ENCODE measurements around the gene ANKRD40.

Gene ANKRD40

GRCh38 chr17:50668838-50669581 lies 38.7 kb downstream of the ANKRD40 start:
- DNase-seq (ENCODE audit: low read depth in 2 of 2, low spot score in 1 of 2) = no peak

- no peak for DNase-seq (ENCODE audit: low read depth in 2 of 2, low spot score in 1 of 2)
Observed at GRCh38 chr17:50668025-50668837, 39.5 kb downstream of the ANKRD40 start.

DNA sequence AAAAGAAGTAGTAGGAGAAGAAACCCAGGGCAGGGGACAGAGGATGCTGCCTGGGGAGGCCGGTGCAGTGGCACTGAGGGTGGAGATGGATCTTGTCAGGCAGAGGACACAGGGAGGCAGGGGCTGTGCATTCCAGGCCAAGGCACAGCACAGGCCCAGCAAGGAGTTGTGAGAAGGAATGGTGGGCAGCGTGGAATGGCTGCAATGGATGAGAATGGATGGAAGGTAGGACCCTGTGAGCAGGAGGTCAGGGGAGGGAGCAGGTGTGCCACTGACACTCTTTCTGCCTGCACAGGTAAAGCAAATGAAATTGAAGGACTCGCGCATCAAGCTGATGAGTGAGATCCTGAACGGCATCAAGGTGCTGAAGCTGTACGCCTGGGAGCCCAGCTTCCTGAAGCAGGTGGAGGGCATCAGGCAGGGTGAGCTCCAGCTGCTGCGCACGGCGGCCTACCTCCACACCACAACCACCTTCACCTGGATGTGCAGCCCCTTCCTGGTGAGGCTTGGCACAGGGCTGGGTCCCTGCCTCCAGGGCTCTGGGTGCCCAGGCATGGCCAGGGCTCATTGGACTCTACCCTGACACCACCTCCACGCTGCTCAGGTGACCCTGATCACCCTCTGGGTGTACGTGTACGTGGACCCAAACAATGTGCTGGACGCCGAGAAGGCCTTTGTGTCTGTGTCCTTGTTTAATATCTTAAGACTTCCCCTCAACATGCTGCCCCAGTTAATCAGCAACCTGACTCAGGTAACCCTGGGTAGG lies 40.3 kb downstream of the ANKRD40 start:
- DNase-seq (ENCODE audit: low read depth in 2 of 2, low spot score in 1 of 2) = no peak

DNA sequence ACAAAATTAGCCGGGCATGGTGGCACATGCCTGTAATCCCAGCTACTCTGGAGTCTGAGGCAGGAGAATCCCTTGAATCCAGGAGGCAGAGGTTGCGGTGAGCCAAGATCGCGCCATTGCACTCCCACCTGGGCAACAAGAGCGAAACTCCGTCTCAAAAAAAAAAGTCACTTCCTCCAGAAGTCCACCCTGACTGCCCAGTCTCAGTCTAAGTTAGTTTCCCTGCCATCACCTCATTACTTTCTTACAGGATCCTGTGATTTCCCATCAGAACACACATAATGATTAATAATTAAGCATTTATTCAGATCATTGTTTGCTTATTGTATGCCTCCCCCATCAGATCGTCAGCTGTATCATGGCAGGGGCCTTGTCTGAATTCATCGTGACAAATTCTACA lies 41.4 kb downstream of the ANKRD40 start:
- no peak for DNase-seq (ENCODE audit: low read depth in 2 of 2, low spot score in 1 of 2)

DNA sequence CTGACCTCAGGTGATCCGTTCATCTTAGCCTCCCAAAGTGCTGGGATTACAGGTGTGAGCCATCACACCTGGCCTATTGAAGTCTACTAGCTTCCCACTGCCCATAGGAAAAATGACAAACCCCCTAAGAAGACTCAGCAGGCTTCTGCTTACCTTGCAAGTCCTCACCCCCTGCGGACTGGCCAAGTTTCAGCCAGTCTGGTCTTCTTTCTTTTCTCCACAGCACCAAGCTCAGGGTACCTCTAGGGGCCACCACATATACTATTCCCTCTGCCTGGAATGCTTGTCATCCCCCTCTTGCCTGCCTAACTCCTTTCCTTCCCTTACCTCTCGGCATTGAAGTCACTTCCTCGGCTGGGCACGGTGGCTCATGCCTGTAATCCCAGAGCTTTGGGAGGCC lies 41.9 kb downstream of the ANKRD40 start:
- DNase-seq (ENCODE audit: low read depth in 2 of 2, low spot score in 1 of 2) = no peak

DNA sequence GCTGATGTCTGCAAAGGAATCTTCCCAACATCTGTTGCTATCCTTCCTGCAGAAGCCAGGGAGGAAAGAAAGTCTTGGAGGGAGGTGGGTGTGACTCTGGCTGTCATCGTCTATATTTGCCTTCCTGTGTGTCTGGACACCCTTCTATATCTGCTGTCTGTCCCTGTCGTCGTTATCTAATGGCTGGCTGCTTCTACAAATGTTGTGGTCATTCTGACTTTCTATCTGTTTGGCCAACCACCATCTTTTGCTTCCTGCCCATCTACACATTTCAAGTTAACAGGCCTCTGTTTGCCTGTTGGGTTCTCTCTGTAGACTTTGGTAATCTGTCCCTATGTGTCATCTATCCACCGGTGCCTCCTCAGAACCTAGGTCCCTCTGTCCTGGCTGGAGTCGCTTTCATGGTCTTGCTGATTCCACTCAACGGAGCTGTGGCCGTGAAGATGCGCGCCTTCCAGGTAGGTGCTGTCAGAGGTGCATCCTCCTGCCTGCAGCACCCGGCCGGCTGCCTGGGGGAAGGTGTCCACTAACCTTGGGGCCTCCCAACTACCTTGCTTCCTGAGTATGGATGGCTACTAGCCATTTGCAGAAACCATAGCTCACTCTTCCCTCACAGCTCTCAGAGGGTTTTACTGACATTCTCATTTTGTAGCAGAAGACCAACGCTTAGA lies 42.8 kb downstream of the ANKRD40 start:
- DNase-seq (ENCODE audit: low read depth in 2 of 2, low spot score in 1 of 2) = no peak

GRCh38 chr17:50663812-50664374 lies 43.8 kb downstream of the ANKRD40 start:
- DNase-seq (ENCODE audit: low read depth in 2 of 2, low spot score in 1 of 2) = no peak

DNA sequence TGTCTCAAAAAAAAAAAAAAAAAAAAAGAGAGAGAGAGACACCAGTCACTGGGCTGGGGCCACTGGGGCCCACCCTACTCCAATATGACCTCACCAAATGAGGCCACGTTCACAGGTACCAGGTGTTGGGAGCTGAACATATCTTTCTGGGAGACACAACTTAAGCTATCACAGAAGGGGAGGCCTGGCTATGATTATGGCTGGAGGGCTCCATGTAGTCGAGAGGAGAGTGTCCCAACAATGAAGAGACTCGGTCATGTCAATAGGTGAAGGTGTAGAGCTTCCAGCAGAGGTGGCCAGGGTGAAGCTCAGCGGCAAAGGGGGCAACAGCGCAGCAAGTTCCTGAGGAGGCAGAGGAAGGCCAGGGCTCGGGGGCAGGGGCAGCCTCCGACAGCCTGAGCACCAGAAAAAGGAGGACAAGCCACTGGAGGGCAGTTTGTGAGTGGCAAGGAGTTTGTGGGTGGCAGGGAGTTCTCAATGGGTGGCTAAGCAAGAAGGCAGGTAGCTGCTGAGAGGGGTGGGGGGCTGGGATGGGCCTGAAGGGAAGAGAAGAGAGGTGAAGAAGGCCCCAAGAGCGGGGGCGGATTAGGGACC lies 45.0 kb downstream of the ANKRD40 start:
- no peak for DNase-seq (ENCODE audit: low read depth in 2 of 2, low spot score in 1 of 2)

DNA sequence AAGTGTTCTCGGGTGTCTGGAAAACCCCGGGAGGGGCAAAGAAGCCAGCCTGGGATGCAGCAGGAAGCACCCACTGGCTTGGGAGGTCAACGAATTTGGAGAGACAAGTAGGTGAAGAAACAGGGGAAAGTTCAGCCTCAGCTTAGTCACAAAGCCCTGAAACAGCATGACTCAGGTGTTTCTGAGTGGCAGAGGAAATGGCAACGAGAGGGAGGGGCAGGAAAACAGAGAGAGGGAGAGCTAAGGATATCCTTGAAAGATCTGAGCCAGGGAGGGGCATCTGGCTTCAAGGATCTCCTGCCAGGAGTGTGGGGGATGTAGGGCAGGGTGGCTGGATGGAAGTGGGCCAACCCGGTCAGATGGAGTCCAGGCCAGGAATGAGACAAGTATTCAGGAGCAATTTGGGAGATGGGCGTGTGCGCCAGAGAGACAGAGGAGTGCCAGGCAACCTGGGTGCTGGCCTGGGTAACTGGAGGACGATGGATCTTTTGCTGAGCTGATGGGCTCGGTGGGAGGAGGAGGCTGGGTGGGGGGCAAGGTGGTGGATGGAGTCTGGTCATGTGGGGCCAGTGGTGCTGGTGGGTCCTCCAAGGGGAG lies 45.8 kb downstream of the ANKRD40 start:
- no peak for DNase-seq (ENCODE audit: low read depth in 2 of 2, low spot score in 1 of 2)

- no peak for DNase-seq (ENCODE audit: low read depth in 2 of 2, low spot score in 1 of 2)
Observed at GRCh38 chr17:50661348-50661747, 46.4 kb downstream of the ANKRD40 start.

GRCh38 chr17:50660887-50661345 lies 46.8 kb downstream of the ANKRD40 start:
- no peak for DNase-seq (ENCODE audit: low read depth in 2 of 2, low spot score in 1 of 2)

GRCh38 chr17:50660042-50660886 lies 47.5 kb downstream of the ANKRD40 start:
- no peak for DNase-seq (ENCODE audit: low read depth in 2 of 2, low spot score in 1 of 2)

DNA sequence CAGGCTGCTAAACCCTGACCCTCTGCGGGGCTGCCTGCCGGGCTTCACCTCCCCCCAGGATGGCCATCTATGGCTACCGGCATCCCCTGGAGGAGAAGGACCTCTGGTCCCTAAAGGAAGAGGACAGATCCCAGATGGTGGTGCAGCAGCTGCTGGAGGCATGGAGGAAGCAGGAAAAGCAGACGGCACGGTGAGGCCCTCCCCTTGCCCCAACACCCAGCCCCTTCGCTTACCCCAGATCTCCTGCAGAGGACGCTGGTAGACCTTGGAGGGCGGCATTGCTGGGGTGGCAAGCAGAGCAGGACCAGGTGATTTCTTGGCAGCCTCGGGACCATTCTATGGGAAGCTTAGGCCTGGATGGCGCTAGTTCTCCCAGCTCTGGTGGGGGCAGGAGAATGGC lies 48.5 kb downstream of the ANKRD40 start:
- no peak for DNase-seq (ENCODE audit: low read depth in 2 of 2, low spot score in 1 of 2)

GRCh38 chr17:50658616-50659015 lies 49.1 kb downstream of the ANKRD40 start:
- DNase-seq (ENCODE audit: low read depth in 2 of 2, low spot score in 1 of 2) = no peak

- no peak for DNase-seq (ENCODE audit: low read depth in 2 of 2, low spot score in 1 of 2)
Observed at GRCh38 chr17:50657627-50658026, 50.1 kb downstream of the ANKRD40 start.

DNA sequence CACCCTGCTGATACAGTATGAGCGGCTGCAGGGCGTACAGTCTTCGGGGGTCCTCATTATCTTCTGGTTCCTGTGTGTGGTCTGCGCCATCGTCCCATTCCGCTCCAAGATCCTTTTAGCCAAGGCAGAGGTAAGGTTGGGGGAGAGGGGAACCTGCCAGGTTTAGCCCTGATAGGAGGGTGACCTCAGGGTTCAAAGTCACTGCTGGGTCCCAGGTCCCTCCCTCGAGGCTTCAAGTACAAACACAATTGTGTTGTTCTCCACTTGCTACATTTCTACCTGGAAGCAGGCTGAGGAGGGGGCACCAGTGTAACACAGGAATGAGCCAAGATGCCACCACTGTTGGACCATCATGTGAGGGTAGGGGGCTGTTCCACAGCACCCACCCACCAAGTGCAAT lies 50.7 kb downstream of the ANKRD40 start:
- no peak for DNase-seq (ENCODE audit: low read depth in 2 of 2, low spot score in 1 of 2)

- no peak for DNase-seq (ENCODE audit: low read depth in 2 of 2, low spot score in 1 of 2)
Observed at GRCh38 chr17:50656509-50656908, 51.2 kb downstream of the ANKRD40 start.

GRCh38 chr17:50653738-50654137 lies 54.0 kb downstream of the ANKRD40 start:
- no peak for DNase-seq (ENCODE audit: low read depth in 2 of 2, low spot score in 1 of 2)

GRCh38 chr17:50651661-50652060 lies 56.1 kb downstream of the ANKRD40 start:
- DNase-seq (ENCODE audit: low read depth in 2 of 2, low spot score in 1 of 2) = no peak
